ENCODE measurements around the gene SORD.
A peak's percentile ranks its signal among the peaks of the same experiment; 100 is the strongest.
"Not testable (repeated sequence)": the region's sequence is repeated elsewhere in the genome, so short reads cannot be mapped to it uniquely, and the experiment has no call there.

Gene SORD

DNA sequence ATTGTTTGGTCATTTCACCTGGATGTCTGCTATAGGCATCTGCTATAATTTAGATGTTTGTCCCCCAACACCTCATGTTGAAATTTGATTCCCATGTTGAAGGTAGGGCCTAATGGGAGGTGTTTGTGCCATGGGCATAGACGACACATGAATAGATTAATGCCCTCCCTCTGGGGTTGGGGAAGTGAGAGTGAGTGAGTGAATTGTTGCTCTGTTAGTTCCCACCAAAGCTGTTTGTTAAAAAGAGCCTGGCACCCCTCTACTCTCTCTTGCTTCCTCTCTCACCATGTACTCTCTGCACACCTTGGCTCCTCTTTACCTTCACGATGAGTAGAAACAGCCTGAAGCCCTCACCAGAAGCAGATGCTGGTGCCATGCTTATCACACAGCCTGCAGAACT, 23.9 kb upstream of the SORD start:
- Histone ChIP-seq H3K9me3 (ENCODE audit: control insufficient read depth in 2 of 2, low read length in 2 of 2) (no peaks in the 10 kb centered on the region), H3K27me3 (ENCODE audit: control insufficient read depth in 1 of 2, insufficient read depth in 2 of 2, low read length in 2 of 2) (no peaks in the 10 kb centered on the region), H3K4me1 (ENCODE audit: control insufficient read depth, insufficient read depth, low read length) (no peaks in the 10 kb centered on the region), H3K27ac (ENCODE audit: low read length) (no peak overlapping the region), H3K9ac (ENCODE audit: low read length in 2 of 2) (no peak overlapping the region), H3K4me3 (ENCODE audit: low read length in 2 of 2) (no peak overlapping the region), H3K36me3 (ENCODE audit: control insufficient read depth in 2 of 2, insufficient read depth in 2 of 2, low read length in 2 of 2) (no peaks in the 10 kb centered on the region)

DNA sequence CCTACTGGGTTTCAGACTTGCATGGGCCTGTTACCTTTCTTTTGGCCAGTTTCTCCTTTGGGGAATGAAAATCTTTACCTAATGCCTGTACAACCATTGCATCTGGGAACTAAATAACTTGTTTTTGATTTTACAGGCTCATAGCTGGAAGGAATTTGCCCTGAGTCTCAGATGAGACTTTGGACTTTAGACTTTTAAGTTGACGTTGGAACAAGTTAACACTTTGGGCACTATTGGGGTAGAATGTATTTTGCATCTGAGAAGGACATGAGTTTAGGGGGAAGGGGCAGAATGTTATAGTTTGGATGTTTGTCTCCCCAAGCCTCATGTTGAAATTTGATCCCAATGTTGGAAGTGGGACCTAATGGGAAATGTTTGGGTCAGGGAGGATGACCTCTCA, 21.8 kb upstream of the SORD start:
- H3K9me3 ChIP-seq (ENCODE audit: control insufficient read depth in 2 of 2, low read length in 2 of 2); H3K9ac ChIP-seq (ENCODE audit: low read length in 2 of 2); H3K36me3 ChIP-seq (ENCODE audit: control insufficient read depth in 2 of 2, insufficient read depth in 2 of 2, low read length in 2 of 2); H3K4me3 ChIP-seq (ENCODE audit: low read length in 2 of 2); H3K27ac ChIP-seq (ENCODE audit: low read length); H3K4me1 ChIP-seq (ENCODE audit: control insufficient read depth, insufficient read depth, low read length); H3K27me3 ChIP-seq (ENCODE audit: control insufficient read depth in 1 of 2, insufficient read depth in 2 of 2, low read length in 2 of 2): not testable (repeated sequence)

DNA sequence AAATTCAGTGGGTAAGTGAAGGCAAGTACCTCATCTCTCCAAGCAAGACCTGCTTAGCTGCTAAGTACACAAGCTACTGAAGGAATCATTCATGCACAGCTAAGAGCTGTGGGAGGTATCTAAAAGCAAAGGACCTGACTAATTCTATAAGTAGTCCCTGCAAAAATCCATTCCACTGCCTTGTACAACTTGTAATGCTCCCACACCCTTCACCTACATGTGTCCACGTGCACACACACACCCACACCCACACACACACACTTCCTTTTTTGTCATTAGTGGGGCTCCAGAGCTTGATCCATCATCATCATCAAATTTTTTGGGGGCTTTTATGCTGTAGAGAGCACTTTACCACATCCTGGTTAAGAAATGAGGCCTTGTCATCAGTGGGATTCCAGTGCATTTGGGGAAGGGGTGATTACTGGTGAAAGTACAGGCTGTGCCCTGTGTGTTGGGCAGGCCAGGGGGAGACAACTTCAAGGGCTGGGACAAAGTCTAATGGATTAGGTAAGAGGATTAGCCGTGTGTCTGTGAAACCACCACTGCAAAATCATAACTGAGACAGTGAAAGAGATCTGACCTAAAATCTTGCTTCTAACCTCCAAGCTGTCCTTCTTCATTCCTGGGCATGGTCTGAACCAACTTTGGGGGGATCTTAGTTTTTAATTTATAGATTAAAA, 19.1 kb upstream of the SORD start:
- not testable (repeated sequence) for H3K27me3 ChIP-seq (ENCODE audit: control insufficient read depth in 1 of 2, insufficient read depth in 2 of 2, low read length in 2 of 2); H3K9me3 ChIP-seq (ENCODE audit: control insufficient read depth in 2 of 2, low read length in 2 of 2); H3K27ac ChIP-seq (ENCODE audit: low read length); H3K4me3 ChIP-seq (ENCODE audit: low read length in 2 of 2); H3K9ac ChIP-seq (ENCODE audit: low read length in 2 of 2); H3K36me3 ChIP-seq (ENCODE audit: control insufficient read depth in 2 of 2, insufficient read depth in 2 of 2, low read length in 2 of 2); H3K4me1 ChIP-seq (ENCODE audit: control insufficient read depth, insufficient read depth, low read length)

DNA sequence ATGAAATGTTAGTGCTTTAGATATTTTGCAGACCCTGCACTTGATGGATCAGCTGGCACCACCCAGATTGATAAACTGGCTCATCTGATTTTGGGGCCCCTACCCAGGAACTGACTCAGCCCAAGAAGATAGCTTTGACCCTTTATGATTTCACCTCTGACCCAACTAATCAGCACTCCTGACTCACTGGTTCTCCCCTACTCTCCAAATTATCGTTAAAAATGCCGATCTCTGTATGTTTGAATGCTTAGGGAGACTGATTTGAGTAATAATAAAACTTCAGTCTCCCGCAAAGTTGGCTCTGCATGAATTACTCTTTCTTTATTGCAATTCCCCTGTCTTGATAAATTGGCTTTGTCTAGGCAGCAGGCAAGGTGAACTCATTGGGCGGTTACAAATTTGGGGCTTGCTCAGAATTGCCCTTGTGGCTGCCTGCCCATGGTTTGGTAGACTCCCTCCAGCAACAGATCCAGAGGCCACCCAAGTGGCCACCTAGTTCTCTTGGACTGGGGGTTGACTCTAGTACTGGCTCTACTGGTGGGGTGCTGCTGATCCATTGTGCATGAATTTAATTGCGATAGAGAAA, 18.3 kb upstream of the SORD start:
- not testable (repeated sequence) for H3K27ac ChIP-seq (ENCODE audit: low read length); H3K4me3 ChIP-seq (ENCODE audit: low read length in 2 of 2); H3K36me3 ChIP-seq (ENCODE audit: control insufficient read depth in 2 of 2, insufficient read depth in 2 of 2, low read length in 2 of 2); H3K9ac ChIP-seq (ENCODE audit: low read length in 2 of 2); H3K4me1 ChIP-seq (ENCODE audit: control insufficient read depth, insufficient read depth, low read length); H3K9me3 ChIP-seq (ENCODE audit: control insufficient read depth in 2 of 2, low read length in 2 of 2); H3K27me3 ChIP-seq (ENCODE audit: control insufficient read depth in 1 of 2, insufficient read depth in 2 of 2, low read length in 2 of 2)

DNA sequence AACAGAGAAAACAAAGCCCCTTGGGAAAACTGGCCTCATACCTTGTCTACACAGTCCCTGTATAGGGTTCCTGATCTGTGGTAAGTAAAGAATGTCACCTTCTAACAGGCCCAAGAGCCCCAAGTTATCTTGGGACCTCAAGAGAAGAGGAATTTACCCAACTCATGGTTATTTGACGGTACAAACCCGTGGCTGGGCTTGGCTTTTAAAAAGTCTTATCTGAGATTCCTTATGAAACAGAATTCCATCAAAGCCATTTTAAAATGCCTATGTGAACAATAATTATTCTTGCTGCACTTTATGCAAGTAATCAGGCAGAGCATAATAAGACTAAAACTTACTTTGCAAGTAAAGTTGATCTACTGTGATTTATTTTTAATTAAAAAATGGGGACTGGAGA, 13.9 kb upstream of the SORD start:
- Histone ChIP-seq H3K4me1 (ENCODE audit: control insufficient read depth, insufficient read depth, low read length) (no peaks in the 10 kb centered on the region), H3K4me3 (ENCODE audit: low read length in 2 of 2) (no peak overlapping the region), H3K9me3 (ENCODE audit: control insufficient read depth in 2 of 2, low read length in 2 of 2) (no peaks in the 10 kb centered on the region), H3K36me3 (ENCODE audit: control insufficient read depth in 2 of 2, insufficient read depth in 2 of 2, low read length in 2 of 2) (no peaks in the 10 kb centered on the region), H3K27me3 (ENCODE audit: control insufficient read depth in 1 of 2, insufficient read depth in 2 of 2, low read length in 2 of 2) (no peaks in the 10 kb centered on the region), H3K9ac (ENCODE audit: low read length in 2 of 2) (no peak overlapping the region), H3K27ac (ENCODE audit: low read length) (no peak overlapping the region)

DNA sequence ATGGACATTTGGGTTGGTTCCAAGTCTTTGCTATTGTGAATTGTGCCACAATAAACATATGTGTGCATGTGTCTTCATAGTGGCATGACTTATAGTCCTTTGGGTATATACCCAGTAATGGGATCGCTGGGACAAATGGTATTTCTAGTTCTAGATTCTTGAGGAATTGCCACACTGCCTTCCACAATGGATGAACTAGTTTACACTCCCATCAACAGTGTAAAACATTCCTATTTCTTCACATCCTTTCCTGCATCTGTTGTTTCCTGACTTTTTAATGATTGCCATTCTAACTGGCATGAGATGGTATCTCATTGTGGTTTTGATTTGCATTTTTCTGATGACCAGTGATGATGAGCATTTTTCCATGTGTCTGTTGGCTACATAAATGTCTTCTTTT, 7.9 kb upstream of the SORD start:
- not testable (repeated sequence) for H3K36me3 ChIP-seq (ENCODE audit: control insufficient read depth in 2 of 2, insufficient read depth in 2 of 2, low read length in 2 of 2); H3K4me3 ChIP-seq (ENCODE audit: low read length in 2 of 2); H3K27ac ChIP-seq (ENCODE audit: low read length); H3K4me1 ChIP-seq (ENCODE audit: control insufficient read depth, insufficient read depth, low read length); H3K9ac ChIP-seq (ENCODE audit: low read length in 2 of 2); H3K27me3 ChIP-seq (ENCODE audit: control insufficient read depth in 1 of 2, insufficient read depth in 2 of 2, low read length in 2 of 2); H3K9me3 ChIP-seq (ENCODE audit: control insufficient read depth in 2 of 2, low read length in 2 of 2)

DNA sequence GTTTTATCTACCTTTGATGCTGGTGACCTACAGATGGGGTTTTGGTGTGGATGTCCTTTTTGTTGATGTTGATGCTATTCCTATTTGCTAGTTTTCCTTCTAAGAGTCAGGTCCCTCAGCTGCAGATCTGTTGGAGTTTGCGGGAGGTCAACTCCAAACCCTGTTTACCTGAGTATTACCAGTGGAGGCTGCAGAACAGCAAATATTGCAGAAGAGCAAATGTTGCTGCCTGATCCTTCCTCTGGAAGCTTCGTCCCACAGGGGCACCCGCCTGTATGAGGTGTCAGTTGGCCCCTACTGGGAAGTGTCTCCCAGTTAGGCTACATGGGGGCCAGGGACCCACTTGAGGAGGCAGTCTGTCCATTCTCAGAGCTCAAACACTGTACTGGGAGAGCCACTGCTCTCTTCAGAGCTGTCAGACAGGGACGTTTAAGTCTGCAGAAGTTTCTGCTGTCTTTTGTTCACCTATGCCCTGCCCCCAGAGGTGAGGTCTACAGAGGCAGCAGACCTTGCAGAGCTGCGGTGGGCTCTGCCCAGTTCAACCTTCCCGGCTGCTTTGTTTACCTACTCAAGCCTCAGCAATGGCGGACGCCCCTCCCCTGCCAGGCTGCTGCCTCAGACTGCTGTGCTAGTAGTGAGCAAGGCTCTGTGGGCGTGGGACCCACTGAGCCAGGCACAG, 2.6 kb upstream of the SORD start:
- not testable (repeated sequence) for H3K36me3 ChIP-seq (ENCODE audit: control insufficient read depth in 2 of 2, insufficient read depth in 2 of 2, low read length in 2 of 2); H3K9me3 ChIP-seq (ENCODE audit: control insufficient read depth in 2 of 2, low read length in 2 of 2); H3K4me3 ChIP-seq (ENCODE audit: low read length in 2 of 2); H3K9ac ChIP-seq (ENCODE audit: low read length in 2 of 2); H3K27me3 ChIP-seq (ENCODE audit: control insufficient read depth in 1 of 2, insufficient read depth in 2 of 2, low read length in 2 of 2); H3K27ac ChIP-seq (ENCODE audit: low read length)
- peaks cover 16% of the 10 kb centered on the region for H3K4me1 ChIP-seq (ENCODE audit: control insufficient read depth, insufficient read depth, low read length)

DNA sequence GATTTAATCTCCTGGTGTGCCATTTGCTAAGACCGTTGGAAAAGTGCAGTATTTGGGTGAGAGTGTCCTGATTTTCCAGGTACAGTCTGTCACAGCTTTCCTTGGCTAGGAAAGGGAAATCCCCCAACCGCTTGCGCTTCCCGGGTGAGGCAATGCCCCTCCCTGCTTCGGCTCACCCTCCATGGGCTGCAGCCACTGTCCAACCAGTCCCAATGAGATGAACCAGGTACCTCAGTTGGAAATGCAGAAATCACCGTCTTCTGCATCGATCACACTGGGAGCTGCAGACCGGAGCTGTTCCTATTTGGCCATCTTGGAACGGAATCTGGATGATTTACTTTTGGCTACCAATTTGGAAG, 2.1 kb upstream of the SORD start:
- H3K9ac ChIP-seq (ENCODE audit: low read length in 2 of 2); H3K9me3 ChIP-seq (ENCODE audit: control insufficient read depth in 2 of 2, low read length in 2 of 2): not testable (repeated sequence)

DNA sequence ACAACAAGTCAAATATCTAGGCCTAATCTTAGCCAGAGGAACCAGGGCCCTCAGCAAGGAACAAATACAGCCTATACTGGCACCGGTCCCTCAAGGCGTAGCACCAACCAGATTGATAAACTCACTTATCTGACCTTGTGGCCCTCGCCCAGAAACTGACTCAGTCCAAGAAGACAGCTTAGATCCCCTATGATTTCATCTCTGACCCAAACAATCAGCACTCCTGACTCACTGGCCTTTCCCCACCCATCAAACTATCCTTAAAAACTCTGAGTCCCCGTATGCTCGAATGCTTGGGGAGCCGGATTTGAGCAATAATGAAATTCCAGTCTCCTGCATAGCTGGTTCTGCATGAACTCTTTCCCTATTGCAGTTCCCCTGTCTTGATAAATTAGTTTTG, 1.6 kb upstream of the SORD start:
- Histone ChIP-seq H3K4me1 (ENCODE audit: control insufficient read depth, insufficient read depth, low read length) (peaks cover 16% of the 10 kb centered on the region), H3K9me3 (ENCODE audit: control insufficient read depth in 2 of 2, low read length in 2 of 2) (no peaks in the 10 kb centered on the region), H3K9ac (ENCODE audit: low read length in 2 of 2) (no peak overlapping the region), H3K4me3 (ENCODE audit: low read length in 2 of 2) (no peak overlapping the region), H3K27ac (ENCODE audit: low read length) (no peak overlapping the region), H3K27me3 (ENCODE audit: control insufficient read depth in 1 of 2, insufficient read depth in 2 of 2, low read length in 2 of 2) (no peaks in the 10 kb centered on the region), H3K36me3 (ENCODE audit: control insufficient read depth in 2 of 2, insufficient read depth in 2 of 2, low read length in 2 of 2) (no peaks in the 10 kb centered on the region)

More for the DNA sequence above, 2.1 kb upstream of the SORD start:
- H3K27me3 ChIP-seq (ENCODE audit: control insufficient read depth in 1 of 2, insufficient read depth in 2 of 2, low read length in 2 of 2); H3K4me3 ChIP-seq (ENCODE audit: low read length in 2 of 2); H3K27ac ChIP-seq (ENCODE audit: low read length); H3K36me3 ChIP-seq (ENCODE audit: control insufficient read depth in 2 of 2, insufficient read depth in 2 of 2, low read length in 2 of 2): not testable (repeated sequence)
- H3K4me1 ChIP-seq (ENCODE audit: control insufficient read depth, insufficient read depth, low read length), result peaks cover 16% of the 10 kb centered on the region

DNA sequence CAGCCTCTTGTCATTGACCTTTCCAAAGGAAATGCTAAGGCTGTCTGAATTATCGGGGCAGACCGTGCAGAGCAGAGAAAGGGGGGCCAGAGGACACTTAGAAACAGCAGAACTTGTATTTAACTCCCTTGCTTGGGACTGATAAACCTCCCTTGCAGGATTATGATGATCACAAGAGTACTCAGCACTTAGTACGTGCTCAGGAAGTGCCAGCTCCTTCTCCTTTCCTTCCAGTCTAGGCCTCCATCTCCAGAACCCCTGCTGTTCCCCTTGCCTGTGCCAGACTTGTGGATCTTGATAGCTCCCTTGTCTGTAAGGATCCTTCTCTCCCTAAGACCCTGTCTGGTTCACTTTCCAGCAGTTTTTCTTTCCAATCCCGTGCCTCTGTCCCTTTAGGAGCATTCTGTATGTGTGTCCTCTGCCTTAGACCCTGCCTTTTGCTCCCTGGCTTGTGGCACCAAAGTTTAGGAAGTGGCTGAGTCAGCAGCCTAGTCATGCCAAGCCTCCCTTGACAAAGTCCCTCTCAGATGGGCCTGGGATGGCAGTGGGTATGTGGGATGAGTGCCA, 747 bp downstream of the SORD start:
- H3K4me3 ChIP-seq (ENCODE audit: low read length in 2 of 2), result peak overlapping the region; percentile 84 to 89
- no peaks in the 10 kb centered on the region for H3K36me3 ChIP-seq (ENCODE audit: control insufficient read depth in 2 of 2, insufficient read depth in 2 of 2, low read length in 2 of 2)
- H3K9me3 ChIP-seq (ENCODE audit: control insufficient read depth in 2 of 2, low read length in 2 of 2), result no peaks in the 10 kb centered on the region
- peak overlapping the region; percentile 71 to 78 for H3K9ac ChIP-seq (ENCODE audit: low read length in 2 of 2)
- H3K27me3 ChIP-seq (ENCODE audit: control insufficient read depth in 1 of 2, insufficient read depth in 2 of 2, low read length in 2 of 2), result no peaks in the 10 kb centered on the region
- H3K4me1 ChIP-seq (ENCODE audit: control insufficient read depth, insufficient read depth, low read length), result peaks cover 16% of the 10 kb centered on the region
- peak overlapping the region; percentile 41 for H3K27ac ChIP-seq (ENCODE audit: low read length)

DNA sequence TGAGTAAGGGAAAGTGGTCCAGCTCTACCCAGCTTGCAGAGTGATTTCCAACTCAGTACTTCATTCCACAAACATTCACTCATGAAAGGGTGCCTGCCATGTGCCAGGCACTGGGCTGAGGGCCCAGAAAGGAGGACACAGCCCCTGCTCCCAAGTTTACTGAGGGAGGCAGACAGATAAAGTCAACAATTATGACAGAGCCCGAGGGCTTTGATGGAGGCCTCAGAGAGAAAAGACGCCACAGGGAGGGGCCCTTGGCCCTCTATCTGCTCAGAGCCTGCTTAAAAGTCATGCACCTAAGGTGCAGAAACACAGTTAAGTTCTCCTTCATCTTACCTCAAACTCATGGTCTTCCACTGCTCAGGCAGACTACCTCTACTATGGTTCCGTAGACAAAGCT, 1.7 kb downstream of the SORD start:
- not testable (repeated sequence) for H3K27me3 ChIP-seq (ENCODE audit: control insufficient read depth in 1 of 2, insufficient read depth in 2 of 2, low read length in 2 of 2); H3K27ac ChIP-seq (ENCODE audit: low read length); H3K9ac ChIP-seq (ENCODE audit: low read length in 2 of 2); H3K36me3 ChIP-seq (ENCODE audit: control insufficient read depth in 2 of 2, insufficient read depth in 2 of 2, low read length in 2 of 2); H3K4me3 ChIP-seq (ENCODE audit: low read length in 2 of 2); H3K9me3 ChIP-seq (ENCODE audit: control insufficient read depth in 2 of 2, low read length in 2 of 2)
- peaks cover 16% of the 10 kb centered on the region for H3K4me1 ChIP-seq (ENCODE audit: control insufficient read depth, insufficient read depth, low read length)

All from stomach smooth muscle (tissue), 2 donors.